ENCODE results near the gene CSH1.
"Not testable (repeated sequence)": the region's sequence is repeated elsewhere in the genome, so short reads cannot be mapped to it uniquely, and the experiment has no call there.

The CSH1 gene

DNA sequence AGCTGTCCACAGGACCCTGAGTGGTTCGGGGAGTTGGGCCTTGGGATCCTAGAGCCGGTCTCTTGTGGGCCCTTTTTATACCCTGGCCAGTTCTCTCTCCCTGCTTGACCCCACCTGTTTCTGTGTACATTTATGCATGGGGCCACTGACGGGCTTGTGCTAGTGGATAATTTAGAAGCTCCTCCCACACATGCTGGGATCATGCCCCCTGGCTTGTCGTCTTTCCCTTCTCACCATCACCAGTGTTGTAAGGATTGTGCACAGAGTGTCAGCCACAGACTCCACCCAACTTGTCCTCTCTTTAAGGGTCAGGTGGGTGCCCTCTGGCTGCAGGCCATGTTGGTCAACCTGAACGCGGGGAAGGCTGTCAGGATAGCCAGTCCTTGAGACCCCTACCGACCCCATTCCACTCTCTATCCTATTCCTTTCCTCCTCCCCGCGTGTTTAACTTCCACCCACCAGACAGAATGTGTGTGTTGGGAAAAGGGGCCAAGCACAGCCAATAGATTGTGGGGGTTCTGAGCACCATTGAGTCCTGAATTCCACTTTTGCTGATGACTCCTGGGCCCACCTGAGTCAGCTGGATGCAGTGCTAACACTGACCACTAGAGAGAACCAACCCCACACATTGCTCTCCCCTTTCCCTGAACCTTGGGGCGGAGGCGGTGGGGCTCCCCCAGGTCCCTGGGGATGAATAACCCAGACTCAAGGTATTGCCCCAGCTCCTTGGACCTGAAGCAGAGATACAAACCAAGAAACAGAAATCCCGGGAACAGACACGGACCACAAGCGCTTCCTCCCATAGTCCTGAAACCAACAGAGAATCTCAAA is at the start of gene CSH1:
Gene CSH1 (minus strand): TSS at position 51 of the 831 bp plus-strand sequence. CDS start 63 bp downstream, outside the sequence.
- not testable (repeated sequence) for DNase-seq

DNA sequence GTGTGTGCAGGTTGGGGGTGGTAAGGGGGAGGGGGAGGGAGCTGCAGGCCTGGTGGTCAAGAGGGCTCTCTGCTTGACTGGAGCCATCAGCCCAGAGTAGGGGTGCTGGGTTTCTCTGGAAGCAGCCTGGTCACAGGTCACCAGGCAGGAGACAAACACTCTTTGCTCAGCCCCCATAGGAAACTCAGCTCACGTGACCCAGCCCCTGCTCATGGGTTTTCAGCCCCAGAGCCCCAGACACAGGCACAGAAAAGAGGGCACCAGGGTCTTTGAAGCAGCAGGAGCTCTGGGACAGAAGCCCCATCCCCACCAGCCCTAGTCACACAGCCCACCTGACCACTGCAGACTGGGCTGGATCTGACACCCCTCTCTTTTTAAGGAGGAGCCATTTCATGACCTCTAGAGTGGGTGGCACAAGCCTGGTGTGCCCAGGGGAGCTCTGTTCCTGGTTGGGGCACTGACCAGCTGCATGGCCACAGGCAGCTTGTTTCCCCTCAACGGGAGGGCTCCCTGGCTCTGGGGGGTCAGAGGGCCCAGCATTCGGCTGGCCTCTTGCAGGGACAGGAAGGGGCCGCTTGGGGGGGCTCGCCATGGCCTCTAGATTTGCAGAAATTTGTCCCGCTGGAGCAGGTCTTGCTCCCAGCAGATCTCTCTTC is 49.5 kb upstream of the CSH1 start:
- no peak for DNase-seq

DNA sequence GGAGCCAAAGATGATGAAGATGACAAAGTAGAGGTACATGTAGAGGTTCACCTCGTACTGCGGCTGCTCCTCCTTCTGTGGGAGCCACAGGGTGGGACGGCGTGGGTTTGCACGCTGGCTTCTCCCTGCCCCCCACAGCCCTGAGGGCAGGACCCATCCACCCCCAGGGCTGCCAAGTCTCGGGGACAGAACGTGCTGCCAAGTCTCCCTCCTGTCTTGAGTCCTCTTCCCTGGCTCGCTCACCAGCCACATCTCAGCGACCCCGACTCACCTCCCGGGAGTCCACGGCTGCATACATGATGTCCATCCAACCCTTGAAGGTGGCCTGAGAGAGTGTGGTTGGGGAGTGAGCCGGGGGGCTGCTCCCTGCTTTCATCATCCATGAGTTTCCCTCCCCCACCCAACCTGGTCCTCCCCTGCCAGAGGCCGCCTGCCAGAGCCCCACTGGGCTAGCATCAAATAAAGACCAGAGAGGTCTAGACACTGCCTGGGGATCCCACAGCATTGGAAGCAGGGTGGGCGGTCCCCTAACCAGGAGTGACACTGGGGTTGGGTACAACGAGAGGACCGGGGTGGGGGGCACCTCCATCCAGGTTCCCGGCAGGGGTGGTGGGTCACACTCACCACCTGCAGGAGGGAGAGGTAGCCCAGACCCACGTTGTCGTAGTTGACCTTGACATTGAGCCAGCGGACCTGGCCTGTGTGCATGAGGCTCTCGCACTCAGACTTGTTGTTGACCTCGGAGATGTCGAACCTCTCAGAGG is 48.5 kb upstream of the CSH1 start:
- no peak for DNase-seq

DNA sequence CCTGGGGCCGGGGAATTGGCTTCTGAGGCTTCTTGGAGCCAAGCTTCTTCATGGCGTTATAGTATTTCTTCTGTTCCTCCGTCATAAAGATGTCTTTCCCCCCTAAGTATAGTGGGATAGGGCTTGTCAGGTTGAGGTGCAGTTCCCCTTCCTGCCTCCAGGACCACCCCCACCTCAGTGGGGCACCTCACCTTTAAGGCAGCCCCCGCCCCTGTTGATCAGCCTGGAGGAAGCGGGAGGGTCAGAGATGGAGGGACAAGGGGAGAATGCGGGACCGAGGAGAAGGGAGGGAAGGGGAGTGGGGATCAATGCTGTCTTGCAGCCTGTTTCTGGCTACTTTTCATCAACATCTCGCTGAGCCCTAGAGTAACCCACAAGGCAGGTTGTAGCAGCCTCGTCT is 47.4 kb upstream of the CSH1 start:
- no peak for DNase-seq

DNA sequence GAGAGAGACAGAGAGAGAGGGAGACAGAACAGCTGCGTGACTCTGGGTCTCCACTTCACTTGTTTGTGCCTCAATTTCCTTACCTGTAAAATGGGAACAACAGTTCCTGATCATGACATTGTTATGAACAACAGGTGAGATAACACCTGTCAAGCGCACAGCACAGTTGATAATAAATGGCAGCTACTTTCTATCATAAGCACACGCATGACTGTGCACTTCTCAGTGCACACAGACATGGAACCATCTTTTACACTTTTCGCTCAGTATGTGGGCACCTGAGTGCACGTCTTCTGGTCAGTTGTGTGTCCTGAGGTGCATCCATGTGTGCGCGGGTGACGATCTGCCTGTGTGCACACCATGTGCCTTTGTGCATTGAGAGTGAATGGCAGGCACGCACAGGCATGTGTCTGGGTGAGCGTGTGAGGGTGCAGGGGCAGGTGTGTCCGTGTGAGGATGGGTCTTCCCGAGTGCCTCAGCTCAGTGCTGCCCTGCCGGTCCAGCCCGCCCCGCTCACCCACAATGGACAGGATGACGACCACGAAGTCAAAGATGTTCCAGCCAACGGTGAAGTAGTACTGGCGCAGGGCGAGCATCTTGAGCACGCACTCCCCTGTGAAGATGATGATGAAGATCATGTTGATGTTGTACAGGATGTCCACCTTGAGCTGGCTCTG is 46.1 kb upstream of the CSH1 start:
- DNase-seq = no peak

DNA sequence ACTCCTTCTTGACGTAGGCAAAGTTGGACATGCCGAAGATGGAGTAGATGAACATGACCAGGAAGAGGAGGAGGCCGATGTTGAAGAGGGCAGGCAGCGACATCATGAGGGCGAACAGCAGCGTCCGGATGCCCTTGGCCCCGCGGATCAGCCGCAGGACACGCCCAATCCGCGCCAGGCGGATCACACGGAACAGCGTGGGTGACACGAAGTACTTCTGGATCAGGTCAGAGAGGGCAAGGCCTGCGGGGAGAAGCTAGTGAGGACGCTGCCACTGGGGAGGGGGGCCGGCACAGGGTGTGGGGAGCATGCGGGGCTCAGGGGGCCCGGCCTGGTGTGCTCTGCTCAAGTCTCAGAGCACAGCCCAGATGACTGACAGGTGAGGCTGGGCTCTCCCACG is 45.4 kb upstream of the CSH1 start:
- DNase-seq = no peak

DNA sequence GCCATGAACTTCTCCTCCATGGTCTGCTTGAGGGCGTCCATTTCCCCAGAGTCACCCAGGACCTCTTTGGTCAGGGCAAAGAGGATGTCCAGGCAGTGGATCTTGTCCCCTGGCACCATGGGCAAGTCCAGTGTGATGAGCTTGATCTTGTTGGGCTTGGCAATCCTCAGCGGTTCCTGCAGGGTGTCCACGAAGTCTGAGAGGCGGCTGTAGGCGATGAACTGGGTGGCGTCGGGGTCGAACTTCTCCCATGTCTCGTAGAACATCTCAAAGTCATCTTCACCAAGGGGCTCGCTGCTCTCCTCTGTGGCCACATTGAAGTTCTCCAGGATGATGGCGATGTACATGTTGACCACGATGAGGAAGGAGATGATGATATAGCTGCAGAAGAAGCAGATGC is 44.8 kb upstream of the CSH1 start:
- DNase-seq = no peak

DNA sequence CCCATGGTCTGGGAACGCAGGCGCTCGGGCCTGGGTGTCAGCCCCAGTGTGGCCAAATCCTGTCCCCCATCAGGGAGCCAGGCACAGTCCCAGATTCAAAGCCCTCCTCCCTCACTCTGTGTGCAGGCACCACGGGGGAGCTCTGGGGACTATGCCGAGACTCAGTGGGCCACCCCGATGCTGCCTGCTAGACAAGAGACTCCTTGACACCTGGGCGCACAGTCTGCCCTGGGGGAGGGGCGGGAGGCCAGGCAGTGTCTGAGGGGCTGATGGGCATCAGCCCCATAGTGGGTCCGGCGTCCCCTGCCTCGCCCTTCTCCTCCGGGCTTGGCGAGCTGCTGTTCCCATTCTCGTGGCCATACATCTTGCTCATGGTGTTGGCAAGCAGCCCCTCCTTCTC is 44.2 kb upstream of the CSH1 start:
- DNase-seq = no peak

DNA sequence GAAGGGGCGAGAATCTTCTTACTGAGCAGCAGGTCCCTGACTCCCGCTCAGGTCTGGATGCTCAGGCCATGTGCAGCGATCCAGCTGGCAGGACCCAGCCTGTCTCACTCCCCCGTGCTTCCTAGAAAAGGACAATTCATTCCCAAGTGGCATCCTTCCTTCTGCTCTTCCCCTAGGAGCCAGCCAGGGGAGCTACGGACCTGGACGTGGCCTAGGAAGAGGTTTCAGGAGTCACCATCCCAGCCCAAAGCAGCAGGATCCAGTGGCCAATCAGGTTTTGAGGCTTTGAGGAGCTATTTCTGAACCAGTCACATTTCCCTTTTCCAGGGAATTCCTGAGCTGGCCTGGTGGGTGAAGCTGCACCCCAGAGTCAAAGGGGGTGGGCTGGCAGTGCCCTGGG is 43.5 kb upstream of the CSH1 start:
- DNase-seq = no peak

DNA sequence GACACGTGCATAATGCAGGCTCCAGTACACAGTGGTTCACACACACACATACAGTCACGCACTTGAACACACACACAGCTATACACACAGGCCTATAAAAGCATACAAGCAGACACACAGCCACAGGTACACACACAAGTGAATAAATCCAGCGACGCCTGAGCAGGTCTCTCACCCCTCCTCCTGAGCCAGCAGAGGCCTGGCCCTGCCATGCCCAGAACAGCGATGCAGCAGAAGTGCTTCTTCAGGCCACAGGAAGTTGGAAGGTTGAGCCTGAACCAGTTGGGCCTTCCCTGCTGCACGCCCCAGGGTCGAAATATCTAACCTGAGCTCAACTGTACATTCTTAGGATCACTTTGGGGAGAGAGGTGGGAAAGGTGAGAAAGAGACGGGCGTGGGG is 43.0 kb upstream of the CSH1 start:
- DNase-seq = no peak

DNA sequence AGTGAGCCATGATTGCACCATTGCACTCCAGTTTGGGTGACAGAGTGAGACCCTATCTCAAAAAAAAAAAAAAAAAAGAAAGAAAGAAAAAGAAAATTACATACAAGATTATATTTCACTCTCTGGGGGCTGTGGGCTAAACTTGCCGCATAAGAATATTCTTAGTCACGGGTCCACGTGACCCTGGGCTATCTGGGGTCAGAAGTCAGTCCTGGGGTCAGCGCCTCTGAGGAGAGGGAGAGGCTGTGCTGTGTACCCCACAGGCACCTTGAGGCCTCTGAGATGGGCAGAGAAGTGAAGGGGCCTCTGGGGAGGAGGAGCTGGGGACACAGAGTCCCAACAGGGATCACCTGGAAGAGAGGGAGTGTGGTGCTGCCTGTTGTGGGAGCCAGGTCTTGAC is 41.5 kb upstream of the CSH1 start:
- DNase-seq = no peak

DNA sequence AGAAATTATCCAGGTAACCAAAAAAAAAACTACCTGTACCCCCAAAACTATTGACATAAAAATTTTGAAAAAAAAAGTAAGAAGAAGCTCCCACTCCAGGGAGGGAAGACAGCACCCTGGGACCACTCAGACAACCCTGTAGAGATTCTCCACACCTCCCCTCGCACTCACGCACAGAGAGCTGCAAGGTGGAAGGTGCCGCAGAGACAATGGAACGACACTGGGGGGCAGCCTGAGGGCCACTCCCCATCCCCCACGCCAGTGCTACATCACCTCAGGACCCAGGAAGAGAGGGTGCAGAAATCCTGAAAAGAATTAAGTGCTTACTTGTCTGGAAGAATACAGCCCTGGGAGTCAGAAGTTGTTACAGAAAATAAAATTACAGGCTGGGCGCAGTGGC is 40.9 kb upstream of the CSH1 start:
- DNase-seq = no peak

DNA sequence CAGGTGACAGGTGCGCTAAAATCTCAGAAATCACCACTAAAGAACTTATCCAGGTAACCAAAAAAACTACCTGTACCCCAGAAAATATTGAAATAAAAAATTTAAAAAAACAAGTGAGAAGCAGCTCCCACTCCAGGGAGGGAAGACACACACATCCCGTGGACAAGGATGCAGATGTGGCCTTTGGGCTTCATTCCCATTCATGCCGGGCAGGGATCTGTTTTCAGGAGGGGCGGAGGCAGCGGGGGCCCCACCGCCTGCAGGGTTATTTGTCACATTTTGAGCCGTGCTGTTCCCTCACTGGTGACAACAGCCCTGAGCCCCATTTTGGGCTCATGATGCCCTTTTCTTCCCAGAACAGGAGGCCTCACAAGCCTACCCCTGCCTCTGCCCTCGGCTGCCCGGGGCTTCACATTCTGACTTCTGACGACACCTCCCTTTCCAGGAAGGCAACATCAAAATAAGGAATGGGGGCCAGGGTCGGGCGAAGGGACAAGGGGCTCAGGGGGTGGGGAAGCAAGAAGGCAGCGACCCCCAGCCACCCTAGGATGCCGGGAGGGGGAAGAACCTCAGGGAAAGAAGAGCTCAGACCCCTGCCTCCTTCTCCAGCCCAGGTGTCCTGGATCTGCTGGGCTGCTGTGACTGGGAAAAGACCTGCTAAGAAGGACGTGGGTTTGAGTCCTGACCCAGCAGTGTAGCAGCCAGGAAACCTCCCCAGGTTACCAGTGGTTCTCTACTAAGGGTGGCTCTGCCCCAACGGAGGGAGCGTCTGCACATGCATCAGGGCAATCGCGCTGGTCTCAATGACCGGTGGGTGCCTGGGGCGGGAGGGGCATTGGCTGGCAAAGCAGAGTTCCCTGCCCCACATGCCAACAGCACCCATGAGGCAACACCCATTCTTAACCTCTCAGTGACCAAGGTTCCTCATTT is 38.1 kb upstream of the CSH1 start:
- no peak for DNase-seq

DNA sequence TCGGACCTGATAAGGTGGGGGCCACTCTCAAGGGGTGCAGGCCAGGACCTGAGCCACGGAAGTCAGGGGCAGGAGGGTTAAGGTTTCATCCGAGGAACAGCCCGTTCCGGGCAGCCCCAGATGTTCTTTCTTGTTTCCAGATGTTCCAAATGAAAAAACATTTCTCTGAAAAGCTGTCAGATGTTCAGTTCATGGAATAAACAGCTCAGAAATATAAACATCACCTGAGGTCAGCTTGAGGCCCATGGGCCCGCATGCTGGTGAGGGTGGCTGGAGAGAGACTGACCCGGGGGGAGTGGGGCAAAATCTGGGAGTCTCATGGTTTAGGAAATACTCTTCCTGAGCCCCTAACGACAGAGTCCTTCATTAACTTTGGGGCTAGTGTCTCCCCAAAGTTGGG is 37.2 kb upstream of the CSH1 start:
- no peak for DNase-seq

DNA sequence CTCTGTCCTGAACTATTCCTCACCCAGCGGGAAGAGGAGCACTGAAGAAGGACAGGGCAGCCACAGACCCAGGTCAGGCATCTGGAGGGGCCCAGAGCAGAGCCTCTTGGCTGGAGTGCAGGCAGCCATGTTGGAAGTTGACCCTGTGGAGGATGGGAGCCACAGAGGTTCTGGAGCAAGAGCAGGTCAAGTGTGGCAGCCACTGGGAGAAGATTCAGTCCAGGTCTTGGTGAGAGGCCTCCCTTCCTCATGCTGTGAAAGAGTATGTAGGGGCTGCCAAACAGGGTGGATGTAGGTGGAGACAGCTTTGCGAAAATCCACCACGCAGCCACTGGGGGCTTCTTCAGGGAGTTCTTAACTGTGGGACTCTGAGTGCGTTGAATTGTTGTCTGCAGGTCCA is 36.3 kb upstream of the CSH1 start:
- no peak for DNase-seq

DNA sequence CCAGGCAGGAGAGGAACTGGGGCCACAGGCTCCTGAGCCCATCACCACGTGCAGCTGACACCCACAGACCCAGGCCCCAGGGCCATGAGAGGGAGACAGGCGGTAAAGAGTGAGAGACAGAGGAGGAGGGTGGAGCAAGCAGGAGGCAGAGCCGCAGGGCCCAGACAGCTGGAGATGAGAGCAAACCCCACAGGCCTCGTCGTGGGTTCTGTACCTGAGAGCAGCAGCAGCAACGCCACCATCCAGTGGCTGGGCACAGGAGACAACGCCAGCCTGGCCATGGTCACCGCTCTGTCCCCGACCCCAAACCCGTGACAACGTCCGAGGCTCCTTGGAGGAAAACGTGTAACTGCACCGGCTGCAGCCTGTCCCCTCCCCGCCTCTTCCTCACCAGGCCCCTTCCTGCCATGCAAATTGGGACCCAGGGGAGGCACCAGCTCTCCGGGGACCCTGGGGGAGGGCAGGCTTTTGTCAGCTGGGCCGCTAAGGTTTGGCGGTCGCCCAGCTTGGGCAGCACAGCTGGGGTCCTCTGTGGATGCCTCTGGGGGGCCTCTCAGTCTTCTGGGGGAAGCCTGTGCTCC is 35.7 kb upstream of the CSH1 start, which contains the start of gene CD79B:
Gene CD79B (minus strand): TSS at position 351 of the 581 bp plus-strand sequence. CDS start 70 bp downstream, at position 281.
- no peak for DNase-seq

DNA sequence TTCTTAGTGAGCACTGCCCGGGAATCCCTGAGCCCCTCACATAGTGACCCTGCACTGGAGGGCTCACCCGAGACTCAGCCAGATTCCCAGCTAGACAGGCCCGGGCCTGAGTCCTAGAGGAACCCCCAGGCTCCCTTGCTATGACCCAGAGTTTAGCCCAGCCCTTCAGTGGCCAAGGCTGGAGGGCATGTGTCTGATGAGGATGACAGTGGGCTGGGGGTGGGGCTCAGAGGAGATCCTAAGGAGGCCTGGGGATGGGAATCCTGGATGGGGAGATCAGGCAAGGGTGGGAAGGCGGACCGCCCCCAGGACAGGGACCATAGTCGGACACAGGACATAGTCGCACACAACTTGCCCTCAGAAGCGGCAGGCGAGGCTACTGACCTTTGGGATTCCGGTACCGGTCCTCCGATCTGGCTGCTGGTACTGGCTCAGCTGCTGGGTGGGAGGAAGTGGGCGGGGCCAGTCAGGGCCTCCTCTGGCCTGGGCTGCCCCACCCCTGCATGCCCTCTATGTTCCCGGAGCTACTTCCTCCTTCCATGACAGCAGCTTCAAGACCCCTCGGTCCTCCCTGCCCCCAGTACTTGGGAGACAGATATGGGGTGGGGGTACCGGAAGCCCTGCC is 34.7 kb upstream of the CSH1 start:
- DNase-seq = no peak

DNA sequence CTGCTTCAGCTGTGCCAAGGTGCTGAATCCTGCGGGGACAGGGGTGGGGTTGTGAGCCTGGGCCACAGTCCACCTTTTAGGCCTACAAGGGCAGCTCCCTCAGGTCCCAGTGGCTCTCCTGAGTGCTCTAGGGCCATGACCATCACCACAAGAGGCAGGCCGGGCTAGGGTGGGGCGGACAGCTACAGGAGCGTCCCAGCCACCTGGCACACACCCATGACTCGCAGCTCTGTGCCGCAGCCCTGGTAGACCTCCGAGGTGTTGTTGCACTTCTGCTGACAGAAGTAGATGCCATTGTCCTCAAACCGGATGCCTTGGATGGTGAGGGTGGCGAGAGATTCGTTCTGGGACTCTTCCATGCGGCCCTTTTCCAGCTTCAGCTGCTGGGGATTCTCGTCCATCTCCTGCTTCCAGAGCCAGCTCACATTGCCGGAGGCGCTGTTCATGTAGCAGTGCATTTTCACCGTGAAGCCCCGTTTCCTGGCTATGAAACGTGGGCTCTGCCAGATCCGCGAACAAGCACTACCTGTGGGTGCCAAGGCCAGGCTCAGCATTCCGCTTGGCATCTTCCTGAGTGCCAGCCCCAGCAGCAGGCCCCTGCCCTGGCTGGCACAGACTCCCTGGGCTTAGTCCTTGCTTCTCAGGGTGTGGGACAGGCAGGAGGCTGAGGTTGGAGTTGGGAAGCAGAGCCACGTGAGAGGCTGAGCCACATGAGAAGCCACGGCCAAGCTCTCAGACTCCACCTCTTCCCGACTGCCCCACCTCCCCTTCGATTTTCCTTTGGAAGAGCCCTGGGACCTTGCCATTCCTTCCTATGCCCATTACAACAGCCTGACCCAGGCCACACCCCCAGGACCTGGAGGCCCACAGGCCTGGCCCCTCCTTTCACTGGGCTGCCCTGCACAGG is 33.7 kb upstream of the CSH1 start:
- no peak for DNase-seq

DNA sequence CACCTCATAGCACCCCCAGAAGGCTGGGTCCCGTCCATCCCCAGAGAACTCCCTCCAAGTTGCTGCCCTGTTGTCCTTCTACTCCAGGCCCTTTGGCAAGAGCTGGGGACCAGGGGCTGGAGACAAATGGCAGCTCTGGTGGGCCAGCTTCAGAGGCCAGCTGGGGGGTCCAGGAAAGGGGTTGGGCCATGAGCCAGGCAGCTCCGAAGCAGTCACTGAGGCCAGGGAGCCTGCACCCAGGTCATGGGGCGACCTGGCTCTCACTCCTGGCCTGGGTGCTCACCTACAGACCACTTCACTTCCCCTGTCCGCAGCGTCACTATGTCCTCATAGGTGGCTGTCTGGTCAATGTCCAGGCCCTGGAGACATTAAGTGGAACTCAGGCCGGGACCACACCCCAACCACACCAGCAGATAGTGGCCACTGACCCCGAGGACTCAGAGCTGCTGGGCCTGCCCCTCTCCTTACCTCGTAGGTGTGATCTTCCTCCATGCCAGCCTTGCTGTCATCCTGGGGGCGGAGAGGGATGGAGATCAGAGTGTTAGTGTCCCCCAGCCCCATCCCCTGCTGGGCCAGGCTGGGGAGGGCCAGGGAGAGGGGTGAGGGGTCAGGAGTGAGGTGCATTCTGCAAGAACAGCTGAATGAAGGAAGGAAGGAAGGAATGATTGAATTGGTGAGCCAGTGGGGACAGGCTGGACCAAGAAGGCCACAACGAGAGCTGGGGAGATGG is 32.8 kb upstream of the CSH1 start:
- DNase-seq = no peak

All from DMS79 treated with DMSO at 0.1 percent for 48 hours (cell line).